ENCODE data around the gene CDK13. TPM values are rescaled to one million over a fixed set of nuclear protein-coding genes. Genes with fewer than 3 reads are reported as not detected.

Gene CDK13
- total RNA-seq, 1 experiment from 2014 or later: 34.9 TPM

- no peak overlapping the region for H3K27ac ChIP-seq (ENCODE audit: low read length)
- H3K79me2 ChIP-seq (ENCODE audit: low read length): peaks cover 99% of the 10 kb centered on the region
- H2AFZ ChIP-seq (ENCODE audit: low read length): no peak overlapping the region
- no peak overlapping the region for H3K4me2 ChIP-seq (ENCODE audit: low read length)
- H3K4me3 ChIP-seq (ENCODE audit: low read length): no peak overlapping the region
- H3K9me2 ChIP-seq (replicated peaks; ENCODE audit: low read length): no peaks in the 10 kb centered on the region
- no peaks in the 10 kb centered on the region for H3K9me3 ChIP-seq (ENCODE audit: low read length)
- intact Hi-C loops (cut with micrococcal nuclease): no loop called here
- POLR2A ChIA-PET (ENCODE audit: unreplicated experiment): no interaction called here
- DNase-seq (no peak), ATAC-seq (no peak)
- H3K36me3 ChIP-seq (ENCODE audit: low read depth, low read length): no peaks in the 10 kb centered on the region
- H3K27me3 ChIP-seq (ENCODE audit: low read length): no peaks in the 10 kb centered on the region
- no peak for TF ChIP-seq EZH2phosphoT487 (IDR thresholded peaks at IDR 0.05; ENCODE audit: borderline replicate concordance, low read length)
- no peak for TF ChIP-seq EZH2 (IDR thresholded peaks at IDR 0.05; ENCODE audit: low read length, unreplicated experiment)
- TF ChIP-seq, protein P1, sequence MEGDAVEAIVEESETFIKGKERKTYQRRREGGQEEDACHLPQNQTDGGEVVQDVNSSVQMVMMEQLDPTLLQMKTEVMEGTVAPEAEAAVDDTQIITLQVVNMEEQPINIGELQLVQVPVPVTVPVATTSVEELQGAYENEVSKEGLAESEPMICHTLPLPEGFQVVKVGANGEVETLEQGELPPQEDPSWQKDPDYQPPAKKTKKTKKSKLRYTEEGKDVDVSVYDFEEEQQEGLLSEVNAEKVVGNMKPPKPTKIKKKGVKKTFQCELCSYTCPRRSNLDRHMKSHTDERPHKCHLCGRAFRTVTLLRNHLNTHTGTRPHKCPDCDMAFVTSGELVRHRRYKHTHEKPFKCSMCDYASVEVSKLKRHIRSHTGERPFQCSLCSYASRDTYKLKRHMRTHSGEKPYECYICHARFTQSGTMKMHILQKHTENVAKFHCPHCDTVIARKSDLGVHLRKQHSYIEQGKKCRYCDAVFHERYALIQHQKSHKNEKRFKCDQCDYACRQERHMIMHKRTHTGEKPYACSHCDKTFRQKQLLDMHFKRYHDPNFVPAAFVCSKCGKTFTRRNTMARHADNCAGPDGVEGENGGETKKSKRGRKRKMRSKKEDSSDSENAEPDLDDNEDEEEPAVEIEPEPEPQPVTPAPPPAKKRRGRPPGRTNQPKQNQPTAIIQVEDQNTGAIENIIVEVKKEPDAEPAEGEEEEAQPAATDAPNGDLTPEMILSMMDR (conservative IDR thresholded peaks at IDR 0.05; ENCODE audit: low read depth, low read length): no peak
- H4K20me1 ChIP-seq (ENCODE audit: low read length): peaks cover 45% of the 10 kb centered on the region; the same call in 1 of the 2 replicates
- CTCF ChIA-PET: no interaction called here
- H3K9ac ChIP-seq (ENCODE audit: low read length): no peak overlapping the region
- no peaks in the 10 kb centered on the region for H3F3A ChIP-seq (ENCODE audit: low read length, unreplicated experiment)
- no peaks in the 10 kb centered on the region for H3K4me1 ChIP-seq (ENCODE audit: insufficient read depth, low read length)
- BruUV-seq (replicated peaks): no TSS peak
Observed at GRCh38 chr7:39971924-39972323, 21.9 kb downstream of the CDK13 start.

DNA sequence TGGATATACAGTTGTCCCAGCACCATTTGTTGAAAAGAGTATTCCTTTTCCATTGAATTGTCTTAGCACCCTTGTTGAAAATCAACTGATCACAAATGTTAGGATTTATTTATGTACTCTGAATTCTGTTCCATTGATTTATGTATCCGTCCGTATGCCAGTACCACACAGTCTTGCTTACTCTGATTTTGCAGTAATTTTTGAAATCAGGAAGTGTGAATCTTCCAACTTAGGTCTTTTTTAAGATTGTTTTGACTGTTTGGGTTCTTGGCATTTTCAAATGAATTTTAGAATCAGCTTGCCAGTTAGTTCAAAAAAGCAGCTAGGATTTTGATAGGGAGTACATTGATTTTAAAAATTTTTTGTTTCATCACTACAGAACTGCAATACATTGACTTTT lies 23.7 kb downstream of the CDK13 start:
- ATAC-seq (no peak), DNase-seq (no peak)
- no TSS peak for BruUV-seq (replicated peaks)
- no peaks in the 10 kb centered on the region for H3K9me2 ChIP-seq (replicated peaks; ENCODE audit: low read length)
- H3K27ac ChIP-seq (ENCODE audit: low read length): no peak overlapping the region
- peaks cover 40% of the 10 kb centered on the region; the same call in 1 of the 2 replicates for H4K20me1 ChIP-seq (ENCODE audit: low read length)
- H3K4me2 ChIP-seq (ENCODE audit: low read length): no peak overlapping the region
- no peaks in the 10 kb centered on the region for H3K4me1 ChIP-seq (ENCODE audit: insufficient read depth, low read length)
- intact Hi-C loops (cut with micrococcal nuclease): no loop called here
- H3K36me3 ChIP-seq (ENCODE audit: low read depth, low read length): no peaks in the 10 kb centered on the region
- no peaks in the 10 kb centered on the region for H3K27me3 ChIP-seq (ENCODE audit: low read length)
- ChIA-PET CTCF (no interaction called here), POLR2A (ENCODE audit: unreplicated experiment) (no interaction called here)
- H3K79me2 ChIP-seq (ENCODE audit: low read length): peaks cover 99% of the 10 kb centered on the region
- H3K9me3 ChIP-seq (ENCODE audit: low read length): no peaks in the 10 kb centered on the region
- H2AFZ ChIP-seq (ENCODE audit: low read length): no peak overlapping the region
- TF ChIP-seq, protein P1 (conservative IDR thresholded peaks at IDR 0.05; ENCODE audit: low read depth, low read length): no peak
- TF ChIP-seq EZH2phosphoT487 (IDR thresholded peaks at IDR 0.05; ENCODE audit: borderline replicate concordance, low read length) (no peak), EZH2 (IDR thresholded peaks at IDR 0.05; ENCODE audit: low read length, unreplicated experiment) (no peak)
- H3F3A ChIP-seq (ENCODE audit: low read length, unreplicated experiment): no peaks in the 10 kb centered on the region
- no peak overlapping the region for H3K9ac ChIP-seq (ENCODE audit: low read length)
- H3K4me3 ChIP-seq (ENCODE audit: low read length): no peak overlapping the region

GRCh38 chr7:39978230-39978934 lies 28.3 kb downstream of the CDK13 start:
- Histone ChIP-seq H3F3A (ENCODE audit: low read length, unreplicated experiment) (no peaks in the 10 kb centered on the region), H3K4me3 (ENCODE audit: low read length) (no peak overlapping the region), H3K9me2 (replicated peaks; ENCODE audit: low read length) (no peaks in the 10 kb centered on the region), H3K27ac (ENCODE audit: low read length) (no peak overlapping the region), H4K20me1 (ENCODE audit: low read length) (peaks cover 20% of the 10 kb centered on the region; the same call in 1 of the 2 replicates), H2AFZ (ENCODE audit: low read length) (no peak overlapping the region), H3K27me3 (ENCODE audit: low read length) (no peaks in the 10 kb centered on the region), H3K79me2 (ENCODE audit: low read length) (peaks cover 85% of the 10 kb centered on the region), H3K9me3 (ENCODE audit: low read length) (no peaks in the 10 kb centered on the region), H3K9ac (ENCODE audit: low read length) (no peak overlapping the region), H3K36me3 (ENCODE audit: low read depth, low read length) (no peaks in the 10 kb centered on the region), H3K4me1 (ENCODE audit: insufficient read depth, low read length) (no peaks in the 10 kb centered on the region), H3K4me2 (ENCODE audit: low read length) (no peak overlapping the region)
- no peak for DNase-seq
- ChIA-PET CTCF (no interaction called here), POLR2A (ENCODE audit: unreplicated experiment) (interaction anchor here (0.6 kb wide), 1 partner anchor 398 kb away, joined by 5 read pairs; no protein-coding TSS in a partner anchor)
- BruUV-seq (replicated peaks): no TSS peak
- ATAC-seq: no peak
- intact Hi-C loops (cut with micrococcal nuclease): no loop called here
- TF ChIP-seq EZH2 (IDR thresholded peaks at IDR 0.05; ENCODE audit: low read length, unreplicated experiment): no peak
- no peak for TF ChIP-seq EZH2phosphoT487 (IDR thresholded peaks at IDR 0.05; ENCODE audit: borderline replicate concordance, low read length)
- TF ChIP-seq, protein P1 (conservative IDR thresholded peaks at IDR 0.05; ENCODE audit: low read depth, low read length): no peak
